GM19025 (cell line): ENCODE measurements around the gene PGA3.
"Not testable (repeated sequence)": the region's sequence is repeated elsewhere in the genome, so short reads cannot be mapped to it uniquely, and the experiment has no call there.

ENCODE experiments used
- ATAC-seq: cut with Tn5 transposase; IDR thresholded peaks from one replicate; pipeline ENCODE4 v1.9.1; 2021; ENCODE audit warnings: mild to moderate bottlenecking, low read depth, moderate library complexity; ENCODE audit not compliant: unreplicated experiment

Gene PGA3

DNA sequence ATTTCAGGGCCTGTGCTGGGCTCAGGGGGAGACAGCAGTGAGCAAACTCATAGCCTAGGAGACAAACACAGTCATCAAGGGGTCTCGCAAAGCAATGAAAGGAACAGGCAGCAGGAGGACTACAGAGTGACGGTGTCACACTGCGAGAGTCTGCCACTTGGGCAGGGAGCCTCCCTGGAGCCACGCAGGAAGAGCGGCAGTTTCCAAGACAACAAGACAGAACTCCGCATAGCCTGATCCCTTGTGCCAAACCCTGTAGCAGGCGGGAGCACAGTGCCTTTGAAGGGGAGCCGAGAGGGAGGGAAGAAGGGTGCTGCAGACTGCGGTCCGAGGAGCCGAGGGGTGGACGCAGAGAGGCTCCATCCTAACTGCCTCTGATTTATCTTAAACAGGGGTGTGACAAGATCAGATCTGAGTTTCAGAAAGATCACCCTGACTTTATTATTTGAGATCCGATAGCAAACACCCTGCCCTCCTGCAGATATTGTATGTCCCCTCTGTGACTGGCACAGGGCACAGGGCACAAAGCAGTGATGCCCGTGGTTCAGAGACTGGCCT lies 1.3 kb downstream of the PGA3 start:
- ATAC-seq = not testable (repeated sequence)

- not testable (repeated sequence) for ATAC-seq
Measured at GRCh38 chr11:61207636-61208310, 4.5 kb downstream of the PGA3 start.

DNA sequence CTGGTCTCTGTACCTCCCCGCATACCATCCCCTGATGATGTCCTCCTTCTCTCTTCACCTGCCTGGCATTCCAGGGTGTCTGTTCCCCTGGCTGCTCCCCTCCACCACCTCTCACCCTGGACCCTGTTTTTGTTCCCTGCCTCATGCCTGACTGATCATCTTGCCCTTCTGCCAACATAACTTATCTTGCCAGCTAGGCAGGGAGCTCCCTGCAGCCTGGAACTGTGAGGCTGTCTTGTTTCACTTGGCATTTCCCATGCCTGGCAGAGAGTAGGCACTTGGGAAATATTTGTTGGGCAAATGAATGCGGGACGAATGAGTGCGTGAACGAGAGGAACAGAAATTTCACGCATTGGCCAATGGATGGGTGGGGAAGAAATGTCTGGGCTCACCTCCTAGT lies 7.3 kb downstream of the PGA3 start:
- not testable (repeated sequence) for ATAC-seq

DNA sequence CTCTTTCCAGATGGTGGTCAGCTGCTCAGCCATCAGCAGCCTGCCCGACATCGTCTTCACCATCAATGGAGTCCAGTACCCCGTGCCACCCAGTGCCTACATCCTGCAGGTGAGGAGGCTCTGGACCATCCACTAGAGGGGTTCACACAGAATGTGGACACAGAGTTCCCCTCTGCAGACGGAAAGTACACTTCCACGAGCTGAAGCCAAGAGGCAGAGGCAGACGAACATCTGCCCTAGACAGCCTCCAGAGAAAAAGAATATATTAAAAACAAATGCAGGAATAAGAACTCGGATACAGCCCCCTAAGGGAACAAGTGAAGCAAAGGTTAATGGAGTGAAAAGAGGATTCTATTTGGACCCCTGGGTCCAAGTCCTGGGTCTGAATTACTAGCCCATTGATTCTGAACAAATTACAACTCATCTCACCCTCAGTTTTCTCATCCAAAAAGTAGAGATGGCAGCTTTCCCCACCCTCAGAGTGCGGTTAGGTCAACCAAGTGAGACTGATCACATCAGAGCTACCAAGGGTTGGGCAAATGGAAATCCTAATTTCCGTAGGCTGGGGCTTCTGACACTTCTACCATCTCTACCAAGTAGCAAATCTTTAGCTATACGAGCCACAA lies 8.1 kb downstream of the PGA3 start:
- ATAC-seq = not testable (repeated sequence)

GRCh38 chr11:61212202-61212601 lies 8.9 kb downstream of the PGA3 start:
- not testable (repeated sequence) for ATAC-seq

DNA sequence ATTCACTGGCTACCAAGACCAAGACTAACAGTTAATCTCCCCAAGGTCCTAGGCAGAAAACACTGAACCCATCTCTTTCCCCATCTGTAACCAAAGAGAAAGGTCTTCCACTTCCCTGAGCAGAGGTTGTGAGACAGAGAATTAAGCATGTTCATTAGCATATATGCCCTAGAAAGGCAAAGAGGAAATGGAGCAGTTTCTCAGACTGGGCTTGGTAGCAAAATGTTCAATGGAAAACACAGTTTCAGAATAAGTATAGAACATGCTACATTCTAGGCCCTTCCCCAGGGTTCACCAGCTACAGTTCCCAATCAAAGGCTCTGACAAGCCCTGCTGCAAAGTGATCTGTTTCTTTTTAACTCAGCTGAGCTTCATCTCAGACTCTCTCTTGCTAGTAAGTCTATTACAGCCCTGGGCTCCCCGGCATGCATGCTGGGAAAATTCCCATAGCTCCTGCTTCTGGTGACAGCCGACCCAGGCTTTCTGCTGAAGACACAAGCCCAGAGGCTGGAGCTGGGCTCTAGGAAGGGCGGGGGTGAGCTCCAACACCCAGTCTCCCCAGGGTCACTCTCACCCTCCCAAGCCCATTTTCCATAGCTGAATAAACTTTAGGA lies 10.5 kb downstream of the PGA3 start:
- ATAC-seq = not testable (repeated sequence)

DNA sequence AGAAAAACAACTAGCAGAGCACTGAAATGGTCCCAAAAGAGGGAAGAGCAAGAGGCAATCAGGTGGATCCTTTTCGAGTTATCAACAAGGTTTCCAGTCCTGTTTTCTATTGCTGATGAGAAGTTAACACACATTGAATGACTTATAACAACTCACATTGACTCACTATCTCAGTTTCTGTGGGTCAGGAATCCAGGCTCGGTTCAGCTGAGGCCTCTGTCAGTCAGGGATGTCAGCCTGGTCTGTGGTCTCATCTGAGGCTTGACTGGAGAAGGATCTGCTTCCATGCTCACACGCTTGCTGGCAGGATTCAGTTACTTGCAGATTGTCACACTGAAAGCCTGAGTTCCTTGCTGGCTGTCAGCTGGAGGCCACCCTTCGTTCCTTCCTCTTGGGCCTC lies 15.0 kb downstream of the PGA3 start:
- ATAC-seq = not testable (repeated sequence)

- ATAC-seq = not testable (repeated sequence)
Measured at GRCh38 chr11:61219016-61219415, 15.7 kb downstream of the PGA3 start.

DNA sequence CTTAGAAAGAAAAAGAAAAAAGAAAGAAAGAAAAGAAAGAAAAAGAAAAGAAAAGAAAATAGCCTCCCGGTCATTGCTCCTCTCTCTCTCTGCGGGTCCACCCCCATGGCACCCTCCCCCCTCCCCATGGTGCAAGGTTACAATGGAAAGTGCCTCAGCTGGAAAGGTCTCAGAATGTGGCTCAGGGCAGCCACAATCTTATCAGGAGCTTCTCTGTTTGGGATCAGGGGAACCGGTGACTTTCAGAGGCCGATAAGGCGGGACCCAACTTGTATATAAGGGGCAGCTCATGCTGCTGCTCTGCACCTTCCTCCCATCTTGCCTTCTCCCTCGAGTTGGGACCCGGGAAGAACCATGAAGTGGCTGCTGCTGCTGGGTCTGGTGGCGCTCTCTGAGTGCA lies 18.7 kb downstream of the PGA3 start, which contains the start of gene PGA4:
TSS of gene PGA4 (plus strand) at position 301 of the 400 bp plus-strand sequence. CDS start at position 355, 54 bp downstream.
- not testable (repeated sequence) for ATAC-seq

GRCh38 chr11:61222692-61223091 lies 19.4 kb downstream of the PGA3 start:
- ATAC-seq = not testable (repeated sequence)

DNA sequence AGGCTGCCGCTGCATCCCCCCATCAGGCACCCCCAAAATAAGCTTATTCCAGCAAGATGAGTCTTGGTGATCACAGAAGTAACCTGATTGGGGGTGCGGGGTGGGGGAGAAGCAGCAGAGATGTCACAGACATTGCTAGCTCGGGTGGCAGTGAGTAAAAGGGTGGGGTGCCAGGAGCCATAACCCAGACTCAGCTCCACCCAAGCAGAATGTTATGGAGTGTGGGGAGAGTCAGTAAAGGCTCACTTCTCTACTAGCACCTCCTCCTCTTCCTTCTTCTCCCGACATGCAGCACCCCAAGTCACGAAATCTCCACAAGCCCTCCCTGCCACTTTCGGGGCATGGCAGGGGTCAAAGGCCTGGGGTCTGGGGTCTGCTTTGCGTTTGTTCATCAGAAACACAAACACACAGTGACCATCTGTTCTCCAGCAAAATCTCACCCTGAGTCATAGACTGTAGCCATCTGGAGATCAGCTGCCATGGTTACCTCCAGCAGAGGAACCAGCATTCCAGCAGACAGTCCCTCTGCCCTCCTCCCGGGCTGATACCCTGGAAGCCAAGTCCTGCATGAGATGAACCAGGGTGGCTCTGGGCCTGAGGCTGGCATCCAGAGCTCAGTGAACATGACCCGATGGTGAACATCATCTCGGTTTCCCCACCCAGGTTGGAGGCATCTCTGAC lies 23.3 kb downstream of the PGA3 start:
- not testable (repeated sequence) for ATAC-seq

DNA sequence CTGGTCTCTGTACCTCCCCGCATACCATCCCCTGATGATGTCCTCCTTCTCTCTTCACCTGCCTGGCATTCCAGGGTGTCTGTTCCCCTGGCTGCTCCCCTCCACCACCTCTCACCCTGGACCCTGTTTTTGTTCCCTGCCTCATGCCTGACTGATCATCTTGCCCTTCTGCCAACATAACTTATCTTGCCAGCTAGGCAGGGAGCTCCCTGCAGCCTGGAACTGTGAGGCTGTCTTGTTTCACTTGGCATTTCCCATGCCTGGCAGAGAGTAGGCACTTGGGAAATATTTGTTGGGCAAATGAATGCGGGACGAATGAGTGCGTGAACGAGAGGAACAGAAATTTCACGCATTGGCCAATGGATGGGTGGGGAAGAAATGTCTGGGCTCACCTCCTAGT lies 26.1 kb downstream of the PGA3 start:
- not testable (repeated sequence) for ATAC-seq

- ATAC-seq = not testable (repeated sequence)
Measured at GRCh38 chr11:61231033-61231432, 27.7 kb downstream of the PGA3 start.

DNA sequence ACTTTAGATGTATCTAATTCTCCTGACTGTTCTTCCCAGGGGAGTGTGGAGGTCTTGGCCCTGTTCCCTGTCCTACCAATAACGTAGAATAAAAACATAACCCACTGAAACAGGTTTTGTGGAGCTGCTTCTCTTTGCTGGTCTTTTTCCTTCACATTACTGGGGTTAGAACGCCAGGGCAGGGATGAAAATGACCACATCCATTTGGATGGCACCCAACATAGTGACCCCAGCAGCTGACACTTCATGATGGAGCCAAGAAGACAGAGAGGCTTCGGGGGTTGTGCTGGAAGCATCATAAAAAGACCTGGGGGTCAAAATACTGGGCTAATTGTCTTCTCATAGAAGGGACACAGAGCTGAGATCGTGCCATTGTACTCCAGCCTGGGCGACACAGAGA lies 28.3 kb downstream of the PGA3 start:
- not testable (repeated sequence) for ATAC-seq

DNA sequence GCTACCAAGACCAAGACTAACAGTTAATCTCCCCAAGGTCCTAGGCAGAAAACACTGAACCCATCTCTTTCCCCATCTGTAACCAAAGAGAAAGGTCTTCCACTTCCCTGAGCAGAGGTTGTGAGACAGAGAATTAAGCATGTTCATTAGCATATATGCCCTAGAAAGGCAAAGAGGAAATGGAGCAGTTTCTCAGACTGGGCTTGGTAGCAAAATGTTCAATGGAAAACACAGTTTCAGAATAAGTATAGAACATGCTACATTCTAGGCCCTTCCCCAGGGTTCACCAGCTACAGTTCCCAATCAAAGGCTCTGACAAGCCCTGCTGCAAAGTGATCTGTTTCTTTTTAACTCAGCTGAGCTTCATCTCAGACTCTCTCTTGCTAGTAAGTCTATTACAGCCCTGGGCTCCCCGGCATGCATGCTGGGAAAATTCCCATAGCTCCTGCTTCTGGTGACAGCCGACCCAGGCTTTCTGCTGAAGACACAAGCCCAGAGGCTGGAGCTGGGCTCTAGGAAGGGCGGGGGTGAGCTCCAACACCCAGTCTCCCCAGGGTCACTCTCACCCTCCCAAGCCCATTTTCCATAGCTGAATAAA lies 29.3 kb downstream of the PGA3 start:
- not testable (repeated sequence) for ATAC-seq

DNA sequence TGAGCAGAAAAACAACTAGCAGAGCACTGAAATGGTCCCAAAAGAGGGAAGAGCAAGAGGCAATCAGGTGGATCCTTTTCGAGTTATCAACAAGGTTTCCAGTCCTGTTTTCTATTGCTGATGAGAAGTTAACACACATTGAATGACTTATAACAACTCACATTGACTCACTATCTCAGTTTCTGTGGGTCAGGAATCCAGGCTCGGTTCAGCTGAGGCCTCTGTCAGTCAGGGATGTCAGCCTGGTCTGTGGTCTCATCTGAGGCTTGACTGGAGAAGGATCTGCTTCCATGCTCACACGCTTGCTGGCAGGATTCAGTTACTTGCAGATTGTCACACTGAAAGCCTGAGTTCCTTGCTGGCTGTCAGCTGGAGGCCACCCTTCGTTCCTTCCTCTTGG lies 33.8 kb downstream of the PGA3 start:
- ATAC-seq = not testable (repeated sequence)

DNA sequence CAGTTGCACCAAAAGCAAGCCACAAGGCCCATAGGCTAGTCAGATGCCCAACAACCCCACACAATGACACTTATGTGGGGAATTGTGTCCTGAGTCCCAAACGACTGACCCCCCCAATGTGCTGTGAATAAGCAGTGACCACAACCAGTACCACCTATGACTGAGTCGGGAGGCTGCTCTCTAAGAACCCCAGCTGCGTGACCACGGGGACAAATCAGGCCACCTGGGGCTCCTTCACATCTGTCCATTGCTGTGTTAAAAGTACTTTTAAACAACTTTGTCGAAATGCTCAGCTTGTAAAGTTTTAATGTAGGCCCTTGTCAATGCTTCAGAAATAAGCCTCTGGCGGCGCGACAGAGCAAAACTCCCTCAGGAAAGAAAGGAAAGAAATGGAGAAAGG lies 37.0 kb downstream of the PGA3 start:
- not testable (repeated sequence) for ATAC-seq

DNA sequence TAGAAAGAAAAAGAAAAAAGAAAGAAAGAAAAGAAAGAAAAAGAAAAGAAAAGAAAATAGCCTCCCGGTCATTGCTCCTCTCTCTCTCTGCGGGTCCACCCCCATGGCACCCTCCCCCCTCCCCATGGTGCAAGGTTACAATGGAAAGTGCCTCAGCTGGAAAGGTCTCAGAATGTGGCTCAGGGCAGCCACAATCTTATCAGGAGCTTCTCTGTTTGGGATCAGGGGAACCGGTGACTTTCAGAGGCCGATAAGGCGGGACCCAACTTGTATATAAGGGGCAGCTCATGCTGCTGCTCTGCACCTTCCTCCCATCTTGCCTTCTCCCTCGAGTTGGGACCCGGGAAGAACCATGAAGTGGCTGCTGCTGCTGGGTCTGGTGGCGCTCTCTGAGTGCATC lies 37.6 kb downstream of the PGA3 start, which contains the start of gene PGA5:
TSS of gene PGA5 (plus strand) at position 301 of the 400 bp plus-strand sequence. CDS start at position 353, 52 bp downstream.
- not testable (repeated sequence) for ATAC-seq

GRCh38 chr11:61241526-61241925 lies 38.2 kb downstream of the PGA3 start:
- ATAC-seq = not testable (repeated sequence)
